HG02763 (cell line): ENCODE results near the gene RAB8B.

Source experiments
- ATAC-seq: cut with Tn5 transposase; IDR thresholded peaks from one replicate; pipeline ENCODE4 v1.9.1; 2021; ENCODE audit warnings: mild to moderate bottlenecking, moderate library complexity; ENCODE audit not compliant: unreplicated experiment

Gene RAB8B

GRCh38 chr15:63305260-63305659, 115.9 kb downstream of the RAB8B start:
- ATAC-seq, result no peak

- ATAC-seq, result no peak
Measured at GRCh38 chr15:63306492-63307073, 117.2 kb downstream of the RAB8B start.

GRCh38 chr15:63308491-63308890, 119.1 kb downstream of the RAB8B start:
- ATAC-seq, result no peak

GRCh38 chr15:63308947-63309346, 119.5 kb downstream of the RAB8B start:
- no peak for ATAC-seq

GRCh38 chr15:63310646-63311045, 121.2 kb downstream of the RAB8B start:
- no peak for ATAC-seq

GRCh38 chr15:63312286-63312685, 122.9 kb downstream of the RAB8B start:
- ATAC-seq, result no peak

- ATAC-seq, result no peak
Measured at GRCh38 chr15:63313825-63314224, 124.4 kb downstream of the RAB8B start.

- ATAC-seq, result no peak
Measured at GRCh38 chr15:63314409-63314808, 125.0 kb downstream of the RAB8B start.
